Activated CD8-positive, alpha-beta memory T cell treated with anti-CD3 and anti-CD28 coated beads, Interleukin-2, amount 50 U/mL, for 48 hours (primary cell): ENCODE results near the gene IRX3.

Experiments used
- DNase-seq: peaks from one replicate; pipeline ENCODE4 v3.0.0-alpha.2; 2020

Gene IRX3

GRCh38 chr16:54290833-54291655, 4.5 kb upstream of the IRX3 start:
- DNase-seq = no peak

- DNase-seq = no peak
Observed at GRCh38 chr16:54289945-54290832, 3.6 kb upstream of the IRX3 start.

- DNase-seq = peak; percentile 55
Observed at GRCh38 chr16:54289242-54289944, 2.8 kb upstream of the IRX3 start.

- no peak for DNase-seq
Observed at GRCh38 chr16:54288835-54289241, 2.3 kb upstream of the IRX3 start.

GRCh38 chr16:54288030-54288834, 1.6 kb upstream of the IRX3 start:
- no peak for DNase-seq

- peak; percentile 51 for DNase-seq
Observed at GRCh38 chr16:54287131-54288029, 793 bp upstream of the IRX3 start.

GRCh38 chr16:54286090-54286365, 559 bp downstream of the IRX3 start:
- no peak for DNase-seq

GRCh38 chr16:54285414-54286089, 1.0 kb downstream of the IRX3 start:
- peak; percentile 50 for DNase-seq

GRCh38 chr16:54284931-54285413, 1.6 kb downstream of the IRX3 start:
- DNase-seq = peak; percentile 54

- DNase-seq = peak; percentile 50
Observed at GRCh38 chr16:54284319-54284930, 2.2 kb downstream of the IRX3 start.

GRCh38 chr16:54283725-54284318, 2.8 kb downstream of the IRX3 start:
- DNase-seq = peak; percentile 55

- no peak for DNase-seq
Observed at GRCh38 chr16:54282928-54283724, 3.5 kb downstream of the IRX3 start.

- peak; percentile 78 for DNase-seq
Observed at GRCh38 chr16:54282202-54282927, 4.2 kb downstream of the IRX3 start.

GRCh38 chr16:54281535-54282201, 4.9 kb downstream of the IRX3 start:
- DNase-seq = no peak

- DNase-seq = no peak
Observed at GRCh38 chr16:54280751-54281150, 5.8 kb downstream of the IRX3 start.

- no peak for DNase-seq
Observed at GRCh38 chr16:54277845-54278703, 8.5 kb downstream of the IRX3 start.

- no peak for DNase-seq
Observed at GRCh38 chr16:54275956-54276355, 10.6 kb downstream of the IRX3 start.
